Stimulated activated naive B cell treated with anti-CD40 and anti-IgM and Interleukin-4, amounts not matched to agents 10 μg/mL and 1 μg/mL and 100 μg/mL, for 72 hours (primary cell): Measurements from ENCODE around the gene OR14K1.

Experiments used
- ATAC-seq, 2 donors: fragments of 150-1000 bp; cut with Tn5 transposase; replicated peaks; 2 replicates each; pipeline ENCODE4 v1.10.0; 2021; ENCODE audit warnings: moderate library complexity in 1 of 2
- DNase-seq: peaks from one replicate; pipeline ENCODE4 v3.0.0; 2021
- H3K27ac Mint-ChIP-seq: one replicate; pipeline ENCODE4 v1.8.0; 2022; ENCODE audit warnings: mild to moderate bottlenecking, mixed read lengths
- H3K27me3 Mint-ChIP-seq, 2 donors: one replicate each; pipeline ENCODE4 v1.8.0; 2022; ENCODE audit warnings: mixed read lengths in 2 of 2
- H3K36me3 Mint-ChIP-seq, 2 donors: one replicate each; pipeline ENCODE4 v1.8.0; 2022; ENCODE audit warnings: mixed read lengths in 2 of 2, mild to moderate bottlenecking in 1 of 2
- H3K4me1 Mint-ChIP-seq, 2 donors: one replicate each; pipeline ENCODE4 v1.8.0; 2022; ENCODE audit warnings: mixed read lengths in 2 of 2, mild to moderate bottlenecking in 1 of 2
- H3K4me3 Mint-ChIP-seq, 2 donors: one replicate each; pipeline ENCODE4 v1.8.0; 2022; ENCODE audit warnings: mild to moderate bottlenecking in 2 of 2, mixed read lengths in 2 of 2, moderate library complexity in 1 of 2
- H3K9me3 Mint-ChIP-seq, 2 donors: one replicate each; pipeline ENCODE4 v1.8.0; 2022; ENCODE audit warnings: mixed read lengths in 2 of 2, mild to moderate bottlenecking in 1 of 2

OR14K1 gene

DNA sequence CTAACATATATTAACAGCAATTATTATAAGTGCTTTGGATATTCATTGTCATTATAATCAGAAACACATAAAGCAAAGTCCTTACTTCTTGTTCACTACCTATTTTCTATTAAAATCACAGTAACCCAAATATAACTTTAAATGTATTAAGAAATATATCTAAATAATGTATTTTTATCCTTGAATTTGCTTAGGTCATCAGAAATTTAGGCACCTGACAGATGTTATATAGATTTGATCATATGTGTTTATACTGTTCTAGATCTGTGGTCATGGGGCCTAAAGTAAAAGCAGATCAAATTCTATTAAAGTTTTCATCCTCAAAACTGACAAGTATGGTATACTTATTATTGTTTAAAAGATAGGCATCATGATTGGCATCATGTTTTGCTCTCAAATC is 31.2 kb downstream of the OR14K1 start:
- H3K9me3 Mint-ChIP-seq: peaks cover 0 to 4% of the 10 kb centered on the region in 2 donors
- H3K36me3 Mint-ChIP-seq: no peaks in the 10 kb centered on the region
- no peak overlapping the region for H3K4me3 Mint-ChIP-seq
- no peaks in the 10 kb centered on the region for H3K27me3 Mint-ChIP-seq
- ATAC-seq: no peak
- H3K27ac Mint-ChIP-seq: no peak overlapping the region
- DNase-seq: no peak
- H3K4me1 Mint-ChIP-seq: no peaks in the 10 kb centered on the region
